ENCODE data around the gene IL18BP. TPM values are rescaled to one million over a fixed set of nuclear protein-coding genes. Genes with fewer than 3 reads are reported as not detected.
A peak's percentile ranks its signal among the peaks of the same experiment; 100 is the strongest.

Gene IL18BP
- total RNA-seq, 4 donors from 2014 or later = 0.91 to 3.0 (median 2.5) TPM

- Histone ChIP-seq H3K4me1 (peaks cover 43 to 44% of the 10 kb centered on the region in 2 donors), H3K27ac (peak overlapping the region; percentile 28 to 66 (median 50)), H3K36me3 (peaks cover 0 to 89% of the 10 kb centered on the region in 2 donors), H3K27me3 (no peaks in the 10 kb centered on the region), H3K9me3 (no peaks in the 10 kb centered on the region), H3K4me3 (no peak overlapping the region)
- in situ Hi-C loops (cut with MboI; ENCODE audit: low sequenced_read_pairs in 4 of 4) = no loop called here
- peak; percentile 73 to 77 for ATAC-seq
- no peak for TF ChIP-seq POLR2A (IDR thresholded peaks at IDR 0.05)
- intact Hi-C loops (cut with DNase I; ENCODE audit: low total_unique reads) = no loop called here
- DNase-seq = peak; percentile 70 to 90
These were observed 14.4 kb downstream of the IL18BP start for GRCh38 chr11:72012897-72013721.

- Histone ChIP-seq H3K9me3 (no peaks in the 10 kb centered on the region), H3K27ac (peak overlapping the region in 3 of 4 donors; percentile 38 to 66 (median 61)), H3K4me1 (peaks cover 43 to 44% of the 10 kb centered on the region in 2 donors), H3K27me3 (no peaks in the 10 kb centered on the region), H3K4me3 (no peak overlapping the region), H3K36me3 (peaks cover 3 to 89% of the 10 kb centered on the region in 2 donors)
- no peak for TF ChIP-seq POLR2A (IDR thresholded peaks at IDR 0.05)
- no peak for TF ChIP-seq CTCF (IDR thresholded peaks at IDR 0.05 in 4 of 5, conservative IDR thresholded peaks at IDR 0.05 in 1 of 5)
- peak in 1 of 2 donors; percentile 3 for ATAC-seq
- DNase-seq = peak in 1 of 2 donors; percentile 56
- intact Hi-C loops (cut with DNase I; ENCODE audit: low total_unique reads) = no loop called here
- in situ Hi-C loops (cut with MboI; ENCODE audit: low sequenced_read_pairs in 4 of 4) = no loop called here
These were observed 15.3 kb downstream of the IL18BP start for GRCh38 chr11:72013765-72014711.

GRCh38 chr11:72014761-72015320, 16.1 kb downstream of the IL18BP start:
- TF ChIP-seq CTCF (IDR thresholded peaks at IDR 0.05 in 4 of 5, conservative IDR thresholded peaks at IDR 0.05 in 1 of 5) (no peak), POLR2A (IDR thresholded peaks at IDR 0.05) (no peak)
- Histone ChIP-seq H3K36me3 (peaks cover 7 to 90% of the 10 kb centered on the region in 2 donors), H3K4me3 (no peak overlapping the region), H3K27ac (peak overlapping the region in 1 of 4 donors; percentile 66), H3K4me1 (peaks cover 43 to 44% of the 10 kb centered on the region in 2 donors), H3K27me3 (no peaks in the 10 kb centered on the region), H3K9me3 (no peaks in the 10 kb centered on the region)
- in situ Hi-C loops (cut with MboI; ENCODE audit: low sequenced_read_pairs in 4 of 4) (no loop called here), intact Hi-C loops (cut with DNase I; ENCODE audit: low total_unique reads) (no loop called here)
- DNase-seq (peak in 1 of 2 donors; percentile 44), ATAC-seq (peak in 1 of 2 donors; percentile 7)

- no peak for TF ChIP-seq POLR2A (IDR thresholded peaks at IDR 0.05)
- TF ChIP-seq CTCF (IDR thresholded peaks at IDR 0.05 in 4 of 5, conservative IDR thresholded peaks at IDR 0.05 in 1 of 5) = peak in 2 of 5 experiments; percentile 5 to 30
- Histone ChIP-seq H3K4me1 (peaks cover 41 to 43% of the 10 kb centered on the region in 2 donors), H3K4me3 (no peak overlapping the region), H3K27ac (peak overlapping the region in 1 of 4 donors; percentile 66), H3K27me3 (no peaks in the 10 kb centered on the region), H3K36me3 (peaks cover 9 to 94% of the 10 kb centered on the region in 2 donors), H3K9me3 (no peaks in the 10 kb centered on the region)
- intact Hi-C loops (cut with DNase I; ENCODE audit: low total_unique reads) = no loop called here
- in situ Hi-C loops (cut with MboI; ENCODE audit: low sequenced_read_pairs in 4 of 4) = no loop called here
- ATAC-seq (no peak), DNase-seq (no peak)
These were observed 16.9 kb downstream of the IL18BP start for GRCh38 chr11:72015511-72016061.

All from gastrocnemius medialis (tissue), 4 donors.